K562 (cell line): Measurements from ENCODE around the gene MRPS18B. TPM values are rescaled to one million over a fixed set of nuclear protein-coding genes. Genes with fewer than 3 reads are reported as not detected.
A peak's percentile ranks its signal among the peaks of the same experiment; 100 is the strongest.

Experiments used
- BDP1 ChIP-seq: IDR thresholded peaks from 3 replicates; pipeline ENCODE4 v1.6.1; 2011; ENCODE audit not compliant: insufficient read length, insufficient read depth
- BHLHE40 ChIP-seq: IDR thresholded peaks from 2 replicates; pipeline ENCODE4 v1.6.1; 2011; ENCODE audit warnings: low read length, improper control_type of control experiment
- ILK ChIP-seq: fragments of 450-650 bp; IDR thresholded peaks from 2 replicates; pipeline ENCODE4 v1.6.1; 2016; ENCODE audit warnings: missing genetic modification characterization, low read depth, mild to moderate bottlenecking, missing compliant biosample characterization, moderate library complexity, borderline replicate concordance
- KLF16 ChIP-seq: IDR thresholded peaks from 2 replicates; pipeline ENCODE4 v1.6.1; 2016; ENCODE audit warnings: antibody characterized with exemption
- SETDB1 ChIP-seq: IDR thresholded peaks from one replicate; pipeline ENCODE4 v1.6.1; 2012; ENCODE audit warnings: low read length, control low read depth, inconsistent platforms
- TOE1 ChIP-seq, 2 experiments: fragments of 450-650 bp in 1 of 2; sonication (generic) in 1 of 2; formaldehyde crosslinking in 1 of 2; IDR thresholded peaks; 2 replicates each; pipeline versions ENCODE4 v1.7.1 to v1.8.0; 2016 to 2022; ENCODE audit warnings: borderline replicate concordance in 2 of 2, mild to moderate bottlenecking in 2 of 2, antibody characterized with exemption in 1 of 2, inconsistent platforms in 1 of 2, low read depth in 1 of 2, missing genetic modification reagents in 1 of 2, moderate library complexity in 1 of 2
- TRIM24 ChIP-seq, 2 experiments: fragments of 450-650 bp; IDR thresholded peaks; 2 replicates each; pipeline ENCODE4 v1.6.1; 2016
- ZBED1 ChIP-seq: IDR thresholded peaks from 2 replicates; pipeline ENCODE4 v1.6.1; 2014
- ZNF408 ChIP-seq: fragments of 250-450 bp; sonication (Bioruptor Pico); IDR thresholded peaks from 2 replicates; pipeline ENCODE4 v1.4.0; 2020; ENCODE audit warnings: low read depth, mild to moderate bottlenecking, moderate library complexity
- ZNF445 ChIP-seq: fragments of 250-450 bp; sonication (Bioruptor Pico); IDR thresholded peaks from 2 replicates; pipeline ENCODE4 v1.4.0; 2020; ENCODE audit warnings: low read depth, mild to moderate bottlenecking, moderate library complexity
- ZNF584 ChIP-seq: fragments of 200-800 bp; sonication (Bioruptor generic); IDR thresholded peaks from 2 replicates; pipeline ENCODE4 v1.6.1; 2016; ENCODE audit warnings: low read depth, mild to moderate bottlenecking, missing genetic modification characterization, missing compliant biosample characterization
- ZNF586 ChIP-seq: fragments of 450-650 bp; formaldehyde crosslinking; conservative IDR thresholded peaks from 2 replicates; pipeline ENCODE4 v1.4.0; 2020; ENCODE audit warnings: mild to moderate bottlenecking, moderate library complexity
- ZNF780A ChIP-seq: fragments of 250-450 bp; sonication (Bioruptor Pico); IDR thresholded peaks from 2 replicates; pipeline ENCODE4 v1.5.0; 2021; ENCODE audit warnings: mild to moderate bottlenecking
- polyA plus RNA-seq, 8 experiments: library from polyadenylated mRNA; depleted of rRNA in 4 of 8; stranded (reverse) in 5 of 8; unstranded in 3 of 8; fragments of >200 nt; fragmentation: Nextera tagmentation in 2 of 8; fragmentation: Illumina TruSeq in 1 of 8; extraction: Ambion mirVana in 2 of 8; extraction: Trizol in 1 of 8; gene quantifications; 2 replicates each; pipeline versions ENCODE4 v1.2.1 to v1.2.3, GENCODE V29; 2011 to 2014; ENCODE audit warnings: inconsistent platforms in 1 of 8, missing spikeins in 1 of 8
- total RNA-seq, 7 experiments: library from RNA; depleted of rRNA in 6 of 7; stranded (reverse); fragments of >200 nt in 6 of 7; fragmentation: Illumina TruSeq in 2 of 7; extraction: Trizol in 2 of 7; gene quantifications; 2 replicates each; pipeline versions ENCODE4 v1.2.1 to v1.2.3, GENCODE V29; 2011 to 2021; ENCODE audit warnings: low replicate concordance in 1 of 7
- TF ChIP-seq, protein P1 (sequence below): fragments of 150-350 bp; IDR thresholded peaks from 2 replicates; pipeline ENCODE4 v1.6.1; 2014; ENCODE audit warnings: low read depth, mild to moderate bottlenecking, low read length, borderline replicate concordance
- TF ChIP-seq, protein P2 (sequence below): fragments of 250-450 bp; sonication (Bioruptor Pico); IDR thresholded peaks from 2 replicates; pipeline ENCODE4 v1.4.0; 2020; ENCODE audit warnings: mild to moderate bottlenecking, moderate library complexity
- TF ChIP-seq, protein P3 (sequence below): sonication (generic); formaldehyde crosslinking; IDR thresholded peaks from 2 replicates; pipeline ENCODE4 v1.9.0; 2022; ENCODE audit warnings: mild to moderate bottlenecking, missing genetic modification reagents
- TF ChIP-seq, protein P4 (sequence below): sonication (generic); IDR thresholded peaks from 2 replicates; pipeline ENCODE4 v1.6.1; 2016

The MRPS18B gene
- total and polyA plus RNA-seq, 9 of the 15 experiments (the other 6 are each of a cell fraction or from before 2014, with no cell fraction given): 132 to 383 (median 178) TPM

DNA sequence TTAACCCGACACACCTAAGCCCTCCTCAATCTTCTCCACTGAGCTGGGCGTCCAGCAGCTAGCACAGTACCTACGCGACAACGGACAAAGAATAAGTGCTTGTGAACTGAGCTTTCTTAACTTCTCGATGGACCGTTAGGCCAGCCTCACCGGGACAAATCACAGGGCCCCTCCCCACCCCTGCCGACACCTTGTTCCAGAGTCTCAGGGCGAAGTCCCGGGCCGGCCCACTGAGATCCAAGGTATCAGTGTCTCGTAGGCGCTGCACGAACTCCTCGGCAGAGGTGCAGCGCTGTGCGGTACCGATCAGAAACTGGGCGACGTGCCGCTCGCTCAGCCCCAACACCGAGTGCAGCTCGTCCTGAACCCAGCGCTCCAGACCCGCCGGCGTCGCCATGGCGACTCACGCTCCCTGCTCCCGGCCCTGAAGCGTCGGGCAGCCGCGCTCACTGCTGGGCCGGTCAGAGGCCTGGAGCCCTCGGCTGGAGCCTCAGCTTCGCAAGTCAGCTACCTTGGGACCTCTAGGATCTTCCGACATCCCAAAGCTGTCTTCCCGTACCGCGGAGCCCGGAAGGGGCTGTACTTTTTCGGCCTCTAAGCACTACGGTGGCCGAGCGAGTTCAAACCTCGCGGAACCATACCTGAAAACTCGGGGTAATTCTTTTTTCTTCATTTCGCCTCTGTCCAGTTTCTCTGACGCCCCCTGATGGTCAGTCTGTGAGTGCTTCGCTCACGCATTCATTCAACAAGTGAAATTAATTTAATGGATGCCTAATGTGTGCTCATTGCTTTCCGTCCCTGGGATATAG, 55.0 kb downstream of the MRPS18B start, which contains the start of gene DHX16 (continued):
- TF ChIP-seq, protein P1, sequence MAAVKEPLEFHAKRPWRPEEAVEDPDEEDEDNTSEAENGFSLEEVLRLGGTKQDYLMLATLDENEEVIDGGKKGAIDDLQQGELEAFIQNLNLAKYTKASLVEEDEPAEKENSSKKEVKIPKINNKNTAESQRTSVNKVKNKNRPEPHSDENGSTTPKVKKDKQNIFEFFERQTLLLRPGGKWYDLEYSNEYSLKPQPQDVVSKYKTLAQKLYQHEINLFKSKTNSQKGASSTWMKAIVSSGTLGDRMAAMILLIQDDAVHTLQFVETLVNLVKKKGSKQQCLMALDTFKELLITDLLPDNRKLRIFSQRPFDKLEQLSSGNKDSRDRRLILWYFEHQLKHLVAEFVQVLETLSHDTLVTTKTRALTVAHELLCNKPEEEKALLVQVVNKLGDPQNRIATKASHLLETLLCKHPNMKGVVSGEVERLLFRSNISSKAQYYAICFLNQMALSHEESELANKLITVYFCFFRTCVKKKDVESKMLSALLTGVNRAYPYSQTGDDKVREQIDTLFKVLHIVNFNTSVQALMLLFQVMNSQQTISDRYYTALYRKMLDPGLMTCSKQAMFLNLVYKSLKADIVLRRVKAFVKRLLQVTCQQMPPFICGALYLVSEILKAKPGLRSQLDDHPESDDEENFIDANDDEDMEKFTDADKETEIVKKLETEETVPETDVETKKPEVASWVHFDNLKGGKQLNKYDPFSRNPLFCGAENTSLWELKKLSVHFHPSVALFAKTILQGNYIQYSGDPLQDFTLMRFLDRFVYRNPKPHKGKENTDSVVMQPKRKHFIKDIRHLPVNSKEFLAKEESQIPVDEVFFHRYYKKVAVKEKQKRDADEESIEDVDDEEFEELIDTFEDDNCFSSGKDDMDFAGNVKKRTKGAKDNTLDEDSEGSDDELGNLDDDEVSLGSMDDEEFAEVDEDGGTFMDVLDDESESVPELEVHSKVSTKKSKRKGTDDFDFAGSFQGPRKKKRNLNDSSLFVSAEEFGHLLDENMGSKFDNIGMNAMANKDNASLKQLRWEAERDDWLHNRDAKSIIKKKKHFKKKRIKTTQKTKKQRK: no peak
- peak; percentile 14; the same call in 1 of the 2 replicates for TF ChIP-seq BHLHE40
- TF ChIP-seq ZNF408: no peak
- TF ChIP-seq, protein P2, sequence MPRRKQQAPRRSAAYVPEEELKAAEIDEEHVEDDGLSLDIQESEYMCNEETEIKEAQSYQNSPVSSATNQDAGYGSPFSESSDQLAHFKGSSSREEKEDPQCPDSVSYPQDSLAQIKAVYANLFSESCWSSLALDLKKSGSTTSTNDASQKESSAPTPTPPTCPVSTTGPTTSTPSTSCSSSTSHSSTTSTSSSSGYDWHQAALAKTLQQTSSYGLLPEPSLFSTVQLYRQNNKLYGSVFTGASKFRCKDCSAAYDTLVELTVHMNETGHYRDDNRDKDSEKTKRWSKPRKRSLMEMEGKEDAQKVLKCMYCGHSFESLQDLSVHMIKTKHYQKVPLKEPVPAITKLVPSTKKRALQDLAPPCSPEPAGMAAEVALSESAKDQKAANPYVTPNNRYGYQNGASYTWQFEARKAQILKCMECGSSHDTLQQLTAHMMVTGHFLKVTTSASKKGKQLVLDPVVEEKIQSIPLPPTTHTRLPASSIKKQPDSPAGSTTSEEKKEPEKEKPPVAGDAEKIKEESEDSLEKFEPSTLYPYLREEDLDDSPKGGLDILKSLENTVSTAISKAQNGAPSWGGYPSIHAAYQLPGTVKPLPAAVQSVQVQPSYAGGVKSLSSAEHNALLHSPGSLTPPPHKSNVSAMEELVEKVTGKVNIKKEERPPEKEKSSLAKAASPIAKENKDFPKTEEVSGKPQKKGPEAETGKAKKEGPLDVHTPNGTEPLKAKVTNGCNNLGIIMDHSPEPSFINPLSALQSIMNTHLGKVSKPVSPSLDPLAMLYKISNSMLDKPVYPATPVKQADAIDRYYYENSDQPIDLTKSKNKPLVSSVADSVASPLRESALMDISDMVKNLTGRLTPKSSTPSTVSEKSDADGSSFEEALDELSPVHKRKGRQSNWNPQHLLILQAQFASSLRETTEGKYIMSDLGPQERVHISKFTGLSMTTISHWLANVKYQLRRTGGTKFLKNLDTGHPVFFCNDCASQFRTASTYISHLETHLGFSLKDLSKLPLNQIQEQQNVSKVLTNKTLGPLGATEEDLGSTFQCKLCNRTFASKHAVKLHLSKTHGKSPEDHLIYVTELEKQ: no peak
- TF ChIP-seq ZNF445 (CRISPR knock-in tag): no peak
- no peak for TF ChIP-seq ZNF780A (CRISPR knock-in tag)
- TF ChIP-seq BDP1: no peak
- TF ChIP-seq SETDB1: no peak
- TF ChIP-seq ZBED1: no peak
- no peak for TF ChIP-seq ZNF586
- peak; percentile 90 for TF ChIP-seq TOE1 (IDR thresholded peaks at IDR 0.05; ENCODE audit: borderline replicate concordance)
- no peak; the same call in 1 of the 2 replicates for TF ChIP-seq TOE1 (CRISPR knock-in tag; IDR thresholded peaks at IDR 0.05; ENCODE audit: borderline replicate concordance, low read depth)
- TF ChIP-seq ZNF584: no peak
- TF ChIP-seq, protein P3, sequence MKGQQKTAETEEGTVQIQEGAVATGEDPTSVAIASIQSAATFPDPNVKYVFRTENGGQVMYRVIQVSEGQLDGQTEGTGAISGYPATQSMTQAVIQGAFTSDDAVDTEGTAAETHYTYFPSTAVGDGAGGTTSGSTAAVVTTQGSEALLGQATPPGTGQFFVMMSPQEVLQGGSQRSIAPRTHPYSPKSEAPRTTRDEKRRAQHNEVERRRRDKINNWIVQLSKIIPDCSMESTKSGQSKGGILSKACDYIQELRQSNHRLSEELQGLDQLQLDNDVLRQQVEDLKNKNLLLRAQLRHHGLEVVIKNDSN (CRISPR knock-in tag): peak; percentile 28; the same call in 1 of the 2 replicates
- TF ChIP-seq KLF16: peak; percentile 88
- TF ChIP-seq, protein P4, sequence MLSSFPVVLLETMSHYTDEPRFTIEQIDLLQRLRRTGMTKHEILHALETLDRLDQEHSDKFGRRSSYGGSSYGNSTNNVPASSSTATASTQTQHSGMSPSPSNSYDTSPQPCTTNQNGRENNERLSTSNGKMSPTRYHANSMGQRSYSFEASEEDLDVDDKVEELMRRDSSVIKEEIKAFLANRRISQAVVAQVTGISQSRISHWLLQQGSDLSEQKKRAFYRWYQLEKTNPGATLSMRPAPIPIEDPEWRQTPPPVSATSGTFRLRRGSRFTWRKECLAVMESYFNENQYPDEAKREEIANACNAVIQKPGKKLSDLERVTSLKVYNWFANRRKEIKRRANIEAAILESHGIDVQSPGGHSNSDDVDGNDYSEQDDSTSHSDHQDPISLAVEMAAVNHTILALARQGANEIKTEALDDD: no peak
- peak in 1 of 2 experiments; percentile 42; a peak in 2 of 4 replicates for TF ChIP-seq TRIM24 (IDR thresholded peaks at IDR 0.05)
- no peak for TF ChIP-seq ILK (tag)
